Neuronal stem cell (in vitro differentiated cells): ENCODE results near the gene SLC25A15. TPM values are rescaled to one million over a fixed set of nuclear protein-coding genes. Genes with fewer than 3 reads are reported as not detected.

Source experiments
- DNase-seq: peaks from one replicate; pipeline ENCODE4 v3.0.0-alpha.2; 2013; ENCODE audit warnings: low spot score
- H2AFZ ChIP-seq: one replicate; pipeline ENCODE4 v1.6.1; 2013; ENCODE audit warnings: mild to moderate bottlenecking, low read length, inconsistent platforms
- H2AK5ac ChIP-seq: 2 replicates; pipeline ENCODE4 v1.6.1; 2013; ENCODE audit warnings: low read depth, mild to moderate bottlenecking, inconsistent platforms, low read length, moderate library complexity, mixed read lengths
- H2BK120ac ChIP-seq: 2 replicates; pipeline ENCODE4 v1.6.1; 2013; ENCODE audit warnings: low read depth, mild to moderate bottlenecking, inconsistent platforms, low read length, moderate library complexity, mixed read lengths
- H2BK12ac ChIP-seq: one replicate; pipeline ENCODE4 v1.6.1; 2013; ENCODE audit warnings: low read length, inconsistent platforms
- H2BK15ac ChIP-seq: 2 replicates; pipeline ENCODE4 v1.6.1; 2013; ENCODE audit warnings: mild to moderate bottlenecking, low read length, inconsistent platforms, mixed read lengths
- H2BK5ac ChIP-seq: one replicate; pipeline ENCODE4 v1.6.1; 2013; ENCODE audit warnings: inconsistent platforms, mild to moderate bottlenecking, low read length, moderate library complexity
- H3K14ac ChIP-seq: one replicate; pipeline ENCODE4 v1.6.1; 2013; ENCODE audit warnings: low read length, inconsistent platforms
- H3K18ac ChIP-seq: 2 replicates; pipeline ENCODE4 v1.6.1; 2013; ENCODE audit warnings: low read length, inconsistent platforms
- H3K23ac ChIP-seq: 2 replicates; pipeline ENCODE4 v1.6.1; 2013; ENCODE audit warnings: low read depth, mild to moderate bottlenecking, mixed read lengths, low read length, inconsistent platforms; ENCODE audit not compliant: poor library complexity
- H3K27ac ChIP-seq: replicated peaks from 3 replicates; pipeline ENCODE4 v1.5.1; 2013; ENCODE audit warnings: low read length, inconsistent platforms
- H3K27me3 ChIP-seq, 3 experiments: 2 replicates each; pipeline ENCODE4 v1.6.1; 2013; ENCODE audit warnings: low read length in 3 of 3, mild to moderate bottlenecking in 2 of 3, inconsistent platforms in 1 of 3, low read depth in 1 of 3, mixed read lengths in 1 of 3, moderate library complexity in 1 of 3; ENCODE audit not compliant: control insufficient read depth in 3 of 3, insufficient read depth in 3 of 3
- H3K36me3 ChIP-seq, 2 donors: replicated peaks in 1 of 2; 2 replicates each; pipeline ENCODE4 v1.6.1; 2013; ENCODE audit warnings: low read length in 2 of 2; ENCODE audit not compliant: control insufficient read depth in 2 of 2, insufficient read depth in 2 of 2
- H3K4ac ChIP-seq: 2 replicates; pipeline ENCODE4 v1.6.1; 2013; ENCODE audit warnings: inconsistent platforms, mild to moderate bottlenecking, low read length, moderate library complexity
- H3K4me1 ChIP-seq, 2 donors: 1 replicate in 1 of 2; 2 replicates in 1 of 2; pipeline ENCODE4 v1.6.1; 2013; ENCODE audit warnings: low read length in 2 of 2, low read depth in 1 of 2; ENCODE audit not compliant: control insufficient read depth in 2 of 2, insufficient read depth in 1 of 2
- H3K4me2 ChIP-seq: one replicate; pipeline ENCODE4 v1.6.1; 2013; ENCODE audit warnings: mild to moderate bottlenecking, low read length, inconsistent platforms; ENCODE audit not compliant: insufficient read depth, poor library complexity, severe bottlenecking
- H3K4me3 ChIP-seq, 2 donors: 2 replicates each; pipeline ENCODE4 v1.5.1; 2013; ENCODE audit warnings: low read length in 2 of 2, mild to moderate bottlenecking in 2 of 2, inconsistent platforms in 1 of 2, moderate library complexity in 1 of 2
- H3K79me1 ChIP-seq: one replicate; pipeline ENCODE4 v1.6.1; 2013; ENCODE audit warnings: low read depth, mild to moderate bottlenecking, inconsistent platforms, low read length, moderate library complexity
- H3K9ac ChIP-seq: one replicate; pipeline ENCODE4 v1.6.1; 2013; ENCODE audit warnings: mild to moderate bottlenecking, low read depth, low read length, inconsistent platforms; ENCODE audit not compliant: poor library complexity
- H3K9me3 ChIP-seq, 2 donors: replicated peaks in 1 of 2; 2 replicates each; pipeline versions ENCODE3 to v1.6.1; 2013; ENCODE audit warnings: low read length in 2 of 2, mild to moderate bottlenecking in 2 of 2, inconsistent platforms in 1 of 2, low read depth in 1 of 2, mixed read lengths in 1 of 2, moderate library complexity in 1 of 2; ENCODE audit not compliant: control insufficient read depth in 2 of 2, insufficient read depth in 1 of 2
- H4K8ac ChIP-seq: one replicate; pipeline ENCODE4 v1.6.1; 2013; ENCODE audit warnings: low read depth, mild to moderate bottlenecking, inconsistent platforms, low read length, moderate library complexity
- H4K91ac ChIP-seq: one replicate; pipeline ENCODE4 v1.6.1; 2013; ENCODE audit warnings: low read length, low read depth, mild to moderate bottlenecking, inconsistent platforms; ENCODE audit not compliant: poor library complexity
- WGBS, 2 donors: extraction: QIAGEN DNeasy Blood & Tissue Kit; methylation state at CpG; one replicate each; pipeline ENCODE4 v1.1.7; 2013; ENCODE audit warnings: missing lambda C conversion rate in 2 of 2, mixed read lengths in 1 of 2; ENCODE audit not compliant: insufficient read length in 2 of 2, insufficient replicate concordance in 1 of 2; ENCODE audit errors: extremely low coverage in 2 of 2; 5-methylcytosine and 5-hydroxymethylcytosine counted together
- polyA plus RNA-seq, 2 experiments: library from polyadenylated mRNA; stranded (reverse); fragments of 200-250 nt; gene quantifications; one replicate each; pipeline ENCODE4 v1.2.3, GENCODE V29; 2013

SLC25A15 gene
- 17.6 TPM for polyA plus RNA-seq (2013, experiment 1 of 2)
- polyA plus RNA-seq (2013, experiment 2 of 2), result 16.8 TPM

GRCh38 chr13:40789275-40790153 lies at the start of gene SLC25A15:
Gene SLC25A15 (plus strand): TSS chr13:40789611. CDS start chr13:40793227, 3,616 bp downstream.
- Histone ChIP-seq H2BK12ac (peak within 1 kb of the TSS; percentile 46), H3K18ac (peak within 1 kb of the TSS; percentile 97), H3K4me3 (peak within 1 kb of the TSS; percentile 84 to 95), H3K4ac (no peak within 1 kb of the TSS), H4K8ac (peak within 1 kb of the TSS; percentile 17), H2AFZ (peak within 1 kb of the TSS; percentile 100), H3K36me3 (peaks cover 6 to 22% of the 10 kb centered on the region in 2 donors), H3K27ac (peak within 1 kb of the TSS; percentile 83), H3K79me1 (peaks cover 6% of the 10 kb centered on the region), H2AK5ac (peak within 1 kb of the TSS; percentile 81), H2BK15ac (peak within 1 kb of the TSS; percentile 49), H3K4me2 (peak within 1 kb of the TSS; percentile 80), H2BK5ac (peak within 1 kb of the TSS; percentile 87), H3K4me1 (peaks cover 2% of the 10 kb centered on the region in 2 donors), H3K27me3 (no peaks in the 10 kb centered on the region), H3K9ac (peak within 1 kb of the TSS; percentile 98), H4K91ac (peak within 1 kb of the TSS; percentile 92), H2BK120ac (no peak within 1 kb of the TSS), H3K23ac (peak within 1 kb of the TSS; percentile 98), H3K9me3 (no peaks in the 10 kb centered on the region), H3K14ac (peak within 1 kb of the TSS; percentile 71)
- no CpG with 5 or more reads among the region's 101 CpGs for WGBS, 2 donors
- DNase-seq, result peak; percentile 71

GRCh38 chr13:40749327-40749726 lies 40.1 kb upstream of the SLC25A15 start:
- Histone ChIP-seq H3K4ac (no peak overlapping the region), H3K18ac (no peak overlapping the region), H3K4me2 (no peak overlapping the region), H2BK15ac (no peak overlapping the region), H4K8ac (no peak overlapping the region), H3K79me1 (peaks cover 1% of the 10 kb centered on the region), H3K23ac (no peak overlapping the region), H2AK5ac (no peak overlapping the region), H2AFZ (no peak overlapping the region), H3K27ac (no peak overlapping the region), H4K91ac (no peak overlapping the region), H3K9me3 (no peaks in the 10 kb centered on the region), H3K4me1 (no peaks in the 10 kb centered on the region), H3K4me3 (no peak overlapping the region), H2BK5ac (no peak overlapping the region), H3K9ac (no peak overlapping the region), H2BK12ac (no peak overlapping the region), H3K36me3 (peaks cover 5 to 85% of the 10 kb centered on the region in 2 donors), H3K27me3 (no peaks in the 10 kb centered on the region), H2BK120ac (no peak overlapping the region), H3K14ac (no peak overlapping the region)
- no peak for DNase-seq
- WGBS, 2 donors, result no CpG with 5 or more reads among the region's 1 CpG

GRCh38 chr13:40755082-40755700 lies 34.2 kb upstream of the SLC25A15 start:
- no peak overlapping the region for H2BK120ac ChIP-seq
- no peaks in the 10 kb centered on the region for H3K4me1 ChIP-seq
- H3K4ac ChIP-seq, result no peak overlapping the region
- H3K18ac ChIP-seq, result no peak overlapping the region
- no CpG with 5 or more reads among the region's 7 CpGs for WGBS, 2 donors
- no peak overlapping the region for H2BK15ac ChIP-seq
- H2AFZ ChIP-seq, result no peak overlapping the region
- H3K79me1 ChIP-seq, result no peaks in the 10 kb centered on the region
- no peak overlapping the region for H2BK12ac ChIP-seq
- no peaks in the 10 kb centered on the region for H3K27me3 ChIP-seq
- no peak overlapping the region for H2AK5ac ChIP-seq
- no peak overlapping the region for H3K4me3 ChIP-seq
- DNase-seq, result no peak
- no peak overlapping the region for H3K27ac ChIP-seq
- peaks cover 9 to 89% of the 10 kb centered on the region in 2 donors for H3K36me3 ChIP-seq
- H4K8ac ChIP-seq, result no peak overlapping the region
- H2BK5ac ChIP-seq, result no peak overlapping the region
- H4K91ac ChIP-seq, result no peak overlapping the region
- no peak overlapping the region for H3K4me2 ChIP-seq
- no peak overlapping the region for H3K23ac ChIP-seq
- no peak overlapping the region for H3K9ac ChIP-seq
- no peak overlapping the region for H3K14ac ChIP-seq
- no peaks in the 10 kb centered on the region for H3K9me3 ChIP-seq

- Histone ChIP-seq H2BK15ac (no peak overlapping the region), H3K9me3 (no peaks in the 10 kb centered on the region), H3K4me1 (no peaks in the 10 kb centered on the region), H3K36me3 (peaks cover 9 to 91% of the 10 kb centered on the region in 2 donors), H3K79me1 (no peaks in the 10 kb centered on the region), H2BK12ac (no peak overlapping the region), H3K27me3 (no peaks in the 10 kb centered on the region), H4K8ac (no peak overlapping the region), H2BK5ac (no peak overlapping the region), H3K4me3 (no peak overlapping the region), H3K27ac (no peak overlapping the region), H2AFZ (no peak overlapping the region), H3K4ac (no peak overlapping the region), H2AK5ac (no peak overlapping the region), H3K9ac (no peak overlapping the region), H2BK120ac (no peak overlapping the region), H3K23ac (no peak overlapping the region), H3K4me2 (no peak overlapping the region), H3K18ac (no peak overlapping the region), H4K91ac (no peak overlapping the region), H3K14ac (no peak overlapping the region)
- WGBS, 2 donors, result no CpG with 5 or more reads among the region's 1 CpG
- no peak for DNase-seq
These were observed 33.4 kb upstream of the SLC25A15 start for GRCh38 chr13:40756042-40756441.
